ENCODE measurements around the gene PCSK9.

DNA sequence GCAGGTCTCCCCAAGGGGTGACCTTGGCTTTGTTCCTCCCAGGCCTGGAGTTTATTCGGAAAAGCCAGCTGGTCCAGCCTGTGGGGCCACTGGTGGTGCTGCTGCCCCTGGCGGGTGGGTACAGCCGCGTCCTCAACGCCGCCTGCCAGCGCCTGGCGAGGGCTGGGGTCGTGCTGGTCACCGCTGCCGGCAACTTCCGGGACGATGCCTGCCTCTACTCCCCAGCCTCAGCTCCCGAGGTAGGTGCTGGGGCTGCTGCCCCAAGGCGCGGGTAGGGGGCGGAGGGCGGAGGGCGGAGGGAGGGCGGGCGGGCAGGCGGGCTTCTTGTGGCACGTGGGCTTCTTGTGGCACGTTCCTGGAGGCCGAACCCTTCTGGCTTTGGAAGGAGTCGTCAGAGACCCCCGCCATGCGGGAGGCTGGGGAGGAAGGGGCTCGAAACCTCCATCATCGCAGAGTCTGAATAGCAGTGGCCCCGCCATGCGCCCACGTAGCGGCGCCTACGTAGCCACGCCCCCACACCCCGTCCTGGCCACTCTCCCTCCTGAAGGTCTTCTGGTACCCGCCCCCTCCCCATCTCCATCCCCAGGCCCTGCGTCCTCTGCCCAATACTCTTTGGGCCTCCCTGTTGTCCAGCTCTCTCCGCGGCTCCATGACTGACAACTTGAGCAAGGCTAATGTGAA, 16.7 kb downstream of the PCSK9 start:
- TF ChIP-seq, protein P1, sequence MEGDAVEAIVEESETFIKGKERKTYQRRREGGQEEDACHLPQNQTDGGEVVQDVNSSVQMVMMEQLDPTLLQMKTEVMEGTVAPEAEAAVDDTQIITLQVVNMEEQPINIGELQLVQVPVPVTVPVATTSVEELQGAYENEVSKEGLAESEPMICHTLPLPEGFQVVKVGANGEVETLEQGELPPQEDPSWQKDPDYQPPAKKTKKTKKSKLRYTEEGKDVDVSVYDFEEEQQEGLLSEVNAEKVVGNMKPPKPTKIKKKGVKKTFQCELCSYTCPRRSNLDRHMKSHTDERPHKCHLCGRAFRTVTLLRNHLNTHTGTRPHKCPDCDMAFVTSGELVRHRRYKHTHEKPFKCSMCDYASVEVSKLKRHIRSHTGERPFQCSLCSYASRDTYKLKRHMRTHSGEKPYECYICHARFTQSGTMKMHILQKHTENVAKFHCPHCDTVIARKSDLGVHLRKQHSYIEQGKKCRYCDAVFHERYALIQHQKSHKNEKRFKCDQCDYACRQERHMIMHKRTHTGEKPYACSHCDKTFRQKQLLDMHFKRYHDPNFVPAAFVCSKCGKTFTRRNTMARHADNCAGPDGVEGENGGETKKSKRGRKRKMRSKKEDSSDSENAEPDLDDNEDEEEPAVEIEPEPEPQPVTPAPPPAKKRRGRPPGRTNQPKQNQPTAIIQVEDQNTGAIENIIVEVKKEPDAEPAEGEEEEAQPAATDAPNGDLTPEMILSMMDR (IDR thresholded peaks at IDR 0.05) = no peak
- no peak for TF ChIP-seq POLR2A (IDR thresholded peaks at IDR 0.05)

Measured in heart left ventricle (tissue), 13 donors.